Lung (tissue), 12 donors: ENCODE measurements around the gene ETNK2. TPM values are rescaled to one million over a fixed set of nuclear protein-coding genes. Genes with fewer than 3 reads are reported as not detected.

Experiments
- ATAC-seq: fragments of 200-7000 bp; cut with Tn5 transposase; one replicate; pipeline ENCODE4 v1.9.1; 2020; ENCODE audit warnings: moderate number of reproducible peaks; ENCODE audit not compliant: insufficient read depth, low FRiP score
- DNase-seq, 3 donors: peaks; one replicate each; pipeline ENCODE4 v3.0.0-alpha.2; 2013 to 2017
- H3K27ac ChIP-seq, 2 donors: one replicate each; pipeline ENCODE4 v1.5.1; 2013; ENCODE audit warnings: mild to moderate bottlenecking in 2 of 2, moderate library complexity in 2 of 2, control low read depth in 1 of 2, inconsistent platforms in 1 of 2, low read depth in 1 of 2, low read length in 1 of 2
- H3K27me3 ChIP-seq, 3 donors: one replicate each; pipeline ENCODE4 v1.5.1; 2013; ENCODE audit warnings: low read length in 2 of 3; ENCODE audit not compliant: control insufficient read depth in 3 of 3, insufficient read depth in 3 of 3
- H3K36me3 ChIP-seq, 4 donors: one replicate each; pipeline ENCODE4 v1.5.1; 2013; ENCODE audit warnings: low read length in 4 of 4, mild to moderate bottlenecking in 1 of 4, moderate library complexity in 1 of 4; ENCODE audit not compliant: control insufficient read depth in 4 of 4, insufficient read depth in 4 of 4
- H3K4me1 ChIP-seq, 5 donors: one replicate each; pipeline ENCODE4 v1.5.1; 2013; ENCODE audit warnings: low read length in 5 of 5, mild to moderate bottlenecking in 2 of 5, moderate library complexity in 1 of 5; ENCODE audit not compliant: control insufficient read depth in 5 of 5, insufficient read depth in 5 of 5
- H3K4me3 ChIP-seq: one replicate; pipeline ENCODE4 v1.5.1; 2013; ENCODE audit warnings: mild to moderate bottlenecking, control low read depth, moderate library complexity
- H3K9ac ChIP-seq, 2 donors: one replicate each; pipeline ENCODE4 v1.5.1; 2013; ENCODE audit warnings: low read length in 2 of 2, control low read depth in 1 of 2; ENCODE audit not compliant: insufficient read depth in 1 of 2
- H3K9me3 ChIP-seq, 4 donors: one replicate each; pipeline ENCODE4 v1.5.1; 2013; ENCODE audit warnings: low read length in 3 of 4, mild to moderate bottlenecking in 1 of 4, moderate library complexity in 1 of 4; ENCODE audit not compliant: control insufficient read depth in 4 of 4, insufficient read depth in 3 of 4
- CTCF ChIP-seq: IDR thresholded peaks from 2 replicates; pipeline ENCODE4 v1.5.1; 2012; ENCODE audit warnings: mild to moderate bottlenecking; ENCODE audit errors: control extremely low read depth, extremely low read depth
- WGBS, 2 donors: extraction: QIAGEN DNeasy Blood & Tissue Kit; methylation state at CpG; one replicate each; pipeline ENCODE4 v1.1.7; 2013; 5-methylcytosine and 5-hydroxymethylcytosine counted together
- polyA plus RNA-seq, 2 donors: library from polyadenylated mRNA; stranded (reverse); fragments of 200-250 nt; gene quantifications; one replicate each; pipeline ENCODE4 v1.2.1, GENCODE V29; 2013
- total RNA-seq, 2 donors: library from RNA; depleted of rRNA in 1 of 2; stranded (reverse); fragments of >200 nt in 1 of 2; gene quantifications; one replicate each; pipeline ENCODE4 v1.2.1, GENCODE V29; 2014 to 2021
- donor health status: control.
- donor health status: control.
- donor health status: Bipolar disorder and iron deficiency.
- donor health status: healthy.
- donor health status: DM: yes; HTN: yes; CAD: no.

Gene ETNK2
- total and polyA plus RNA-seq, 4 donors, result 2.2 to 5.8 (median 3.9) TPM

DNA sequence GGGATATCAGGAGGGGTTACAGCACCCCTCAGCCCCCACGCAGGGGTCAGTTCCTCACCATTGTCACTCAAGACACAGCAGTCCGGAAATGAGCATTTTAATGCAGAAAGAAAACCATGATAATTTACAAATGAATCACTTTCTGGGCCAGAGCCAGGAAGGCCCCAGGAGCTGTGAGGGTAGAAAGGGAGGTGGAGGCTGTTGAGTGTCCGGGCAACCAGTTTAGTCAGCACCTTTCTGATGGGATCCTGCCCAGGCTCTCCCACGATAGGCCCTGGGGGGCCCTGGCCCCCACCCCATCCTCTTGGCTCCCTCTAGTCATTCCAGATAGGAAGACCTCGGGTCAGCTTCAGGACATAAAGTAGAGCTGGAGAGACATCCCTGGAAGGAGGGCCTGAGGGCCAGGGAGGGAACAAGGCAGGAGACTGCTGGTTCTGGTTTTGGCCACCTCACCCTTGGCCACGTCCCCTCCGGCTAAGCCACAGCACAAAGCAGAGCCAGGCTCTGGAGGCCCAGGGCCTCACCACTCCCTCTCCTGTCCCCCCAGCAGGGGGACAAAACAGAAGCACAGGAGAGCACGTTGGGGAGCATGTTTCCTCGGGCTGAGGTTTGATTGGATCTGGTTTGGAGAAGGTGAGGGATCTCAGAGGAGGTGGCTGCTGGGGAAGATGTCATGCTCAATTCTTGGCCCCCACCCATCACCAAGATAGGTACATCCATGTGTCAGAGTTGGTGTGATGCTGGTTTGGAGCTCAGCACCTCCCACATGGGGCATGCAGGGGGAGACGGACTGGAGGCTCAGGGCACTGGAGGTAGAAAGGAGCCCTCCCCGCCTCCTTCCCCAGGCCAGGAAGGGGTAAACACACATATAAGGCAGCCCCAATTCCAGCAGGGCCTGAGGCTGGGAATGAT lies 20.6 kb downstream of the ETNK2 start:
- Histone ChIP-seq H3K27ac (peak overlapping the region in 1 of 2 donors; percentile 21), H3K9me3 (no peaks in the 10 kb centered on the region), H3K9ac (no peak overlapping the region), H3K4me3 (no peak overlapping the region), H3K4me1 (peaks cover 0 to 26% (median 10%) of the 10 kb centered on the region in 5 donors), H3K36me3 (peaks cover 0 to 13% (median 3%) of the 10 kb centered on the region in 4 donors), H3K27me3 (no peaks in the 10 kb centered on the region)
- WGBS, 2 donors, result 65 to 83% methylated on average over 11 of the region's 11 CpGs
- TF ChIP-seq CTCF, result no peak
- ATAC-seq (no peak), DNase-seq (peak in 1 of 3 donors; percentile 38)

- no peak overlapping the region for H3K27ac ChIP-seq
- no peaks in the 10 kb centered on the region for H3K9me3 ChIP-seq
- H3K27me3 ChIP-seq, result no peaks in the 10 kb centered on the region
- no peak overlapping the region for H3K4me3 ChIP-seq
- peaks cover 0 to 26% (median 10%) of the 10 kb centered on the region in 5 donors for H3K4me1 ChIP-seq
- DNase-seq (no peak), ATAC-seq (no peak)
- WGBS, 2 donors, result 77 to 90% methylated on average over 4 of the region's 4 CpGs
- no peak overlapping the region for H3K9ac ChIP-seq
- TF ChIP-seq CTCF, result no peak
- H3K36me3 ChIP-seq, result peaks cover 0 to 19% (median 10%) of the 10 kb centered on the region in 4 donors
Observed at GRCh38 chr1:204130178-204130577, 21.7 kb downstream of the ETNK2 start.

DNA sequence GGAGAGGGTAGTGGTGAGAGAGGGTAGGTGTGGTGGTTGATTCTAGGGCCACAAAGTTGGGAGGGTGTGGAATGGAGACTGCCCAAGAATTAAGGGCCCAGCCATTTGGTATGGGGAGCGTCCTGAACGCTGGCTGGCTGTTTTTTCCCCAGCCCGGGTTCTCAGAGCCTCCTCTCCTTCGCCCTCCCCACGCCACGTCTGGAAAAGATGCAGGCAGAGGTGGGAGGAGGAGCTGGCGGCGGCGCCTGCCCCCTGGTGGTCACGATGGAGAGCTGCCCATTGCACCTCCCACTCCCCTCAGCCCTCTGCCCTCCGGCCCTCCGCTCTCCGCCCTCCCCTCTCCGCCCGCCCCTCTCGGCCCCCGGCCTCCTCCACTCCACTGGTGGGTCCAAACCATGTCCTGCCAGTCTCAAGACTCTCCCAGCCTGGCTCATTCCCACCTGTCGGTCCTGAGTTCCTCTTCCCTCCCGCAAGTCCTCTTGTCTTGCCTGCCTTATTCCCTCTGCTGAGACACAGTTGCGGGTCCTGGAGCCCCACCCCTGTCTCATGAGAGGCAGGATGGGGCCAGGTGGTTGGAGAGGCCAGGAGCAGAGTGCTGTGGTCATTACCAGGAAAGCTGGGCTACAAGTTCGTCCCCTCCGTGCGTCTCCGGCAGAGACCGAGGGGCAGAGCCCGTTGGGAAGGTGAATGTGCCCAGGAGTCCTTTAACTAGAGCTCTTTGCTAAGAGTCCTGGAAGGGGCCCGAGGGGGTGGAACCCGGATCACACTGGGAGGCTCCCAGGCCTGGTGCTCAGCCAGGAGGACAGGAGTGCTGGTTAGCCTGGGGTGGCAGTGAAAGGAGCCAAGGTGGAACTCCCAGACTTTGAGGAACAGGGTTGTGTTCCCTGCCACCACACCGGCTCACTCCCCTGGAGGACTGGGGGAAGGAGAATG lies 22.6 kb downstream of the ETNK2 start:
- Histone ChIP-seq H3K9me3 (no peaks in the 10 kb centered on the region), H3K36me3 (peaks cover 0 to 22% (median 13%) of the 10 kb centered on the region in 4 donors), H3K4me1 (peaks cover 0 to 29% (median 10%) of the 10 kb centered on the region in 5 donors), H3K4me3 (no peak overlapping the region), H3K27ac (peak overlapping the region in 1 of 2 donors; percentile 0), H3K27me3 (no peaks in the 10 kb centered on the region), H3K9ac (peak overlapping the region in 1 of 2 donors; percentile 49)
- WGBS, 2 donors, result 24 to 40% methylated on average over 20 to 29 of the region's 29 CpGs
- peak; percentile 74 for TF ChIP-seq CTCF
- peak; percentile 67 for ATAC-seq
- peak; percentile 72 to 81 (median 80) for DNase-seq
